OCI-LY7 (cell line): ENCODE measurements around the gene STIL. TPM values are rescaled to one million over a fixed set of nuclear protein-coding genes. Genes with fewer than 3 reads are reported as not detected.

Experiments used
- BruUV-seq: library from RNA; stranded (reverse); fragments of 400-500 nt; replicated peaks from 2 replicates; lab custom pipeline; 2021; lab: Mats Ljungman, UMichigan
- CTCF ChIA-PET: fragments of 300-600 bp; sonication (Branson Sonifier 250); formaldehyde crosslinking; loops from one replicate; lab custom pipeline; 2022; ENCODE audit warnings: antibody characterized with exemption; ENCODE audit not compliant: unreplicated experiment; lab: Charles Lee
- POLR2A ChIA-PET: fragments of 300-600 bp; sonication (Branson Sonifier 250); formaldehyde crosslinking; loops from one replicate; lab custom pipeline; 2022; ENCODE audit warnings: antibody characterized with exemption; lab: Charles Lee
- DNase-seq: peaks from one replicate; pipeline ENCODE4 v3.0.0-alpha.2; 2015; ENCODE audit warnings: low spot score
- H2AFZ ChIP-seq: fragments of 200-600 bp; sonication (generic), shearing (Covaris generic); 2 replicates; pipeline ENCODE4 v1.6.1; 2014; ENCODE audit warnings: mild to moderate bottlenecking, antibody characterized with exemption, low read length, moderate library complexity
- H3K27ac ChIP-seq: fragments of 200-600 bp; sonication (generic); 2 replicates; pipeline ENCODE4 v1.5.1; 2014; ENCODE audit warnings: mixed run types, low read depth, mild to moderate bottlenecking, moderate library complexity, low read length, inconsistent platforms; ENCODE audit not compliant: poor library complexity, severe bottlenecking
- H3K36me3 ChIP-seq: fragments of 200-600 bp; sonication (generic); 2 replicates; pipeline ENCODE4 v1.6.1; 2014; ENCODE audit warnings: mild to moderate bottlenecking, antibody characterized with exemption, low read length, moderate library complexity, mixed read lengths; ENCODE audit not compliant: insufficient read depth
- H3K4me1 ChIP-seq: fragments of 200-600 bp; sonication (generic); 2 replicates; pipeline ENCODE4 v1.5.1; 2014; ENCODE audit warnings: mild to moderate bottlenecking, low read length; ENCODE audit not compliant: insufficient read depth, poor library complexity, severe bottlenecking
- H3K4me2 ChIP-seq: fragments of 200-600 bp; sonication (generic); 2 replicates; pipeline ENCODE4 v1.6.1; 2014; ENCODE audit warnings: mild to moderate bottlenecking, low read length
- H3K4me3 ChIP-seq: fragments of 200-600 bp; sonication (generic); 2 replicates; pipeline ENCODE4 v1.5.1; 2014; ENCODE audit warnings: mild to moderate bottlenecking, low read depth, low read length; ENCODE audit not compliant: poor library complexity, severe bottlenecking
- H3K79me2 ChIP-seq: fragments of 200-600 bp; sonication (generic); 2 replicates; pipeline ENCODE4 v1.6.1; 2016; ENCODE audit warnings: low read depth, mild to moderate bottlenecking, low read length, moderate library complexity, mixed read lengths; ENCODE audit not compliant: insufficient read depth
- H3K9me2 ChIP-seq: fragments of 200-600 bp; sonication (generic); 2 replicates; pipeline ENCODE4 v1.6.1; 2016; ENCODE audit warnings: mild to moderate bottlenecking, low read length, mixed read lengths; ENCODE audit not compliant: insufficient read depth
- H3K9me3 ChIP-seq: fragments of 200-600 bp; sonication (generic); 2 replicates; pipeline ENCODE4 v1.6.1; 2014; ENCODE audit warnings: mild to moderate bottlenecking, mixed run types, low read length, mixed read lengths
- H4K20me1 ChIP-seq: fragments of 200-600 bp; sonication (generic); 2 replicates; pipeline ENCODE4 v1.6.1; 2014; ENCODE audit warnings: mild to moderate bottlenecking, antibody characterized with exemption, low read length, moderate library complexity, mixed read lengths; ENCODE audit not compliant: insufficient read depth
- CTCF ChIP-seq: fragments of 200-600 bp; sonication (generic); conservative IDR thresholded peaks from 2 replicates; pipeline ENCODE4 v1.5.1; 2014; ENCODE audit warnings: mild to moderate bottlenecking, antibody characterized with exemption, low read length, moderate library complexity, mixed read lengths
- EZH2phosphoT487 ChIP-seq: fragments of 200-600 bp; sonication (generic); IDR thresholded peaks from 2 replicates; pipeline ENCODE4 v1.6.1; 2018; ENCODE audit warnings: low read depth, borderline replicate concordance, mild to moderate bottlenecking, mixed run types, antibody characterized with exemption, low read length, moderate library complexity, mixed read lengths
- intact Hi-C: fragments of 100-400 bp; cut with micrococcal nuclease; formaldehyde crosslinking; loops from one replicate; pipeline ENCODE4 v1.10.0; 2022; ENCODE audit not compliant: unreplicated experiment
- total RNA-seq, 2 experiments: library from RNA; depleted of rRNA in 1 of 2; stranded (reverse); fragments of >200 nt in 1 of 2; shearing (Covaris generic) in 1 of 2; gene quantifications; 2 replicates each; pipeline ENCODE4 v1.2.3, GENCODE V29; 2014 to 2022

Gene STIL
- total RNA-seq, 2 experiments from 2014 or later = 46.6 to 60.0 TPM

DNA sequence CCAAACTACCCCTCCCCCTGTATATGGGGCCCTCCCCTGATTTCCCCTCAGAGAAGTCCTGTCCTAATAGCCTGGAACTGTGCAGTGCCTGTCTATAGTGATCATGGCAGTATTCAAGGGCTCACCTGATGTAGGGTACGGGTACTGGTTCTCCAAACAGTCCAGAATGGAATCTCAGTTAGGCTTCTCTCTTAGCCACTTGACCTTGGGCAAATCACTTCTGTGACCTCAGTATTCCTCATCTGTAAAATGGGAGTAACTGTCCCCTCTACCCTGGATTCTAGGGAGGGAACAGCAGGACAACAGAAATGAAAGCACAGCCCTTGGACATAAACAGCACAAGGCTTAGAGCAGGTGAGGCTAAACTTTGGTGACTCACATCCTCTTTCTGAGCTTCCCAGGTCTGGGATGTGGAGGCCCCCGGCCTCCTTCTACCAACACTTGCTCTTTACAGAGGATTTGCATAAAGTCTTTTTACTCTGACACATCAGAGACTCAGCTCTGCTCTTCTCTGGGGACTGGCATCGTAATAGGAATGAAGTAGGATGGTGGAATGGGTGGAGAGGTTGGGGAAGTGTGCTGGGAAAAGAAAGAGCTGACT lies 104.1 kb downstream of the STIL start:
- CTCF ChIA-PET = no interaction called here
- no TSS peak for BruUV-seq
- Histone ChIP-seq H3K79me2 (no peaks in the 10 kb centered on the region), H3K4me3 (no peak overlapping the region), H4K20me1 (no peaks in the 10 kb centered on the region), H3K4me2 (no peak overlapping the region), H3K36me3 (no peaks in the 10 kb centered on the region), H3K4me1 (no peaks in the 10 kb centered on the region), H3K9me2 (no peaks in the 10 kb centered on the region), H3K9me3 (no peaks in the 10 kb centered on the region), H2AFZ (no peak overlapping the region), H3K27ac (no peak overlapping the region)
- intact Hi-C loops = no loop called here
- POLR2A ChIA-PET = interaction anchor here (0.6 to 0.7 kb wide), 2 partner anchors 9 to 25 kb away, joined by 3 read pairs; no protein-coding TSS in a partner anchor
- TF ChIP-seq EZH2phosphoT487 (no peak), CTCF (no peak)
- no peak for DNase-seq

- TF ChIP-seq CTCF (no peak), EZH2phosphoT487 (no peak)
- no peak overlapping the region for H2AFZ ChIP-seq
- H3K9me3 ChIP-seq = no peaks in the 10 kb centered on the region
- no TSS peak for BruUV-seq
- DNase-seq = no peak
- no peak overlapping the region for H3K4me2 ChIP-seq
- no peaks in the 10 kb centered on the region for H3K79me2 ChIP-seq
- ChIA-PET POLR2A (interaction anchor here (0.7 kb wide), 1 partner anchor 8 kb away, joined by 3 read pairs; no protein-coding TSS in a partner anchor), CTCF (no interaction called here)
- H3K27ac ChIP-seq = no peak overlapping the region
- no peaks in the 10 kb centered on the region for H3K9me2 ChIP-seq
- H4K20me1 ChIP-seq = no peaks in the 10 kb centered on the region
- intact Hi-C loops = no loop called here
- H3K4me1 ChIP-seq = no peaks in the 10 kb centered on the region
- no peaks in the 10 kb centered on the region for H3K36me3 ChIP-seq
- no peak overlapping the region for H3K4me3 ChIP-seq
Observed at GRCh38 chr1:47209091-47209490, 104.9 kb downstream of the STIL start.

DNA sequence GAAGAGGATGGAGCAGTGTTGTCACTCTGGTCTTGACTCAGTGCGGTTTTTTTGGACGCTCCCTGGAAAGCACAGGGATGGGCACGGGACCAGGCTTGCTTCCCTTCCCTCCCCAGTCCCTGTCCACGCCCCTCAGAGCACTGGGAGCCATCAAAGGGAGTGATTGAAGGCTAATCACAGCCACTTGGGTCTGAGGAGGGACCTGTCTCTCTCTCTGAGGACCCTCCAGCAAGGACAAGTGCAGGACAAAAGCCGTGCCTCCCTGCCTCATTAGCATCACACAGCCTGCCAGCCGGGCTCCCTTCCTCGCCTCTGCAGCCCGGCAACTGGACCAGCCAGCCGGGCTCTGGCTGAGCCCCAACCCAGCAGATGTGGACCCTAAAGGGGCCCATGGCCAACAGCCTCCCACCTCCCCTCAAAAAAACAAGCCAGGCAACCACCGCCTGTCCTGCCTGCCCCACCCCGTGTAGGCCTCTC lies 105.5 kb downstream of the STIL start:
- TF ChIP-seq EZH2phosphoT487 (no peak), CTCF (no peak)
- H3K9me2 ChIP-seq = no peaks in the 10 kb centered on the region
- no peaks in the 10 kb centered on the region for H3K79me2 ChIP-seq
- no peaks in the 10 kb centered on the region for H3K4me1 ChIP-seq
- no peak overlapping the region for H3K27ac ChIP-seq
- no peak overlapping the region for H3K4me2 ChIP-seq
- no peak overlapping the region for H2AFZ ChIP-seq
- no peak for DNase-seq
- BruUV-seq = no TSS peak
- H4K20me1 ChIP-seq = no peaks in the 10 kb centered on the region
- H3K9me3 ChIP-seq = no peaks in the 10 kb centered on the region
- ChIA-PET CTCF (no interaction called here), POLR2A (no interaction called here)
- intact Hi-C loops = no loop called here
- no peaks in the 10 kb centered on the region for H3K36me3 ChIP-seq
- no peak overlapping the region for H3K4me3 ChIP-seq
